HG02938 (cell line): Measurements from ENCODE around the gene ARPC5.

Source experiments
- ATAC-seq: cut with Tn5 transposase; IDR thresholded peaks from one replicate; pipeline ENCODE4 v1.9.1; 2021; ENCODE audit warnings: mild to moderate bottlenecking, moderate library complexity; ENCODE audit not compliant: unreplicated experiment

ARPC5 gene

DNA sequence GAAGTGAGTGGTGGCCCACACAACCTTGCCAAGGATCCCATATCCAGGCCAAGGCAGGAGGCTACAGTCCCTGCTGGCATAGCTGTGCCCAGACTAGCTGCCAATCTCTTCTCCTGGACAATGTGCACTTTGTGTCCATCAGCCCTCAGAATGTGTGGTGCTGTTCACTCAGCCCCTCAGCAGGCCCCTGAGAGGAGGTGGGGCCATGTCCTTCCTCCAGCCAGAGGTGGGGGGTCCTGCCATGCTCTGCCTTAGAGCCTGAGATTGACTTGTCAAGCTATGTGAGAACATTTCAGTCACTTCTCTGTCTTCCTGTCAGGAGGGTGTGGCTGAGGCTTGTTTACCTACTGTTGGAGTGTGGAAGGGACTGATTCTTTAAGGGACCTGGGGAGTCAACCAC, 46.8 kb downstream of the ARPC5 start:
- no peak for ATAC-seq

DNA sequence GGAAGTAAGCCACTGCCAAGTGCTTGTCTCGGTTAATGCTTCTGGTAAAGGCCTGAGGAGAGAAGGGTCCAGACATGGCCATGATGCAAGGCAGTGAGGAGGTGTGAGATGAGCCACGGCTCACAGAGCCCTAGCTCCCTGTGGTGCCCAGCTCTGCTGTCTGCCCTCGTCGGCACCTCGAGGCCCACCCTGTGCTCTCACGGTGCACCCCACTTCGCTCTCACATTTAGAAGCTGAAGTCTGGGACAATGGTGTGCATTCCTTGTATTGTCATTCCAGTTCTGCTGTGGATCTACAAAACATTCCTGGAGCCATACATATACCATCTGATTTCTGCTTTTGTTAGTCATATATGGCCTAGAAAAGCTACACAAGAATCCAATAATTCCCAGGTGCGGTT, 48.7 kb downstream of the ARPC5 start:
- no peak for ATAC-seq

DNA sequence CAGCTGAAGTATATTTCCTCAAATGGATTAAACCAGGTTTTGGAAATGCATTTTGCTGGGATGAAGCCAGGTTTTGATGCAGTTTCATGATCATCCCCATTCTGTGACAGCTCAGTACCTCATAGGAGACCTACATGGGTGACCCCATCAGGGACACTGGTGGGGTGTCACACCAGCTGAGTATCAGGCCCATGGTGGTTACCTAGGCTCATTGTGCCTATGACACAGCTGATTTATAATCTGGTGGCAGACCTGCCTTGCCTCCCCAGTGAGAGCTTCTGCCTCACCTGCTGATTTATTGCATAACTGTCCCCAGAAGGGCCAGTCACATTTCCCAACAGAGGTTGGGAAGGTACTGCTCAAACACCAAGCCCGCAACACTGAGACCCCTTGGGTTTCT, 49.1 kb downstream of the ARPC5 start:
- ATAC-seq, result no peak

DNA sequence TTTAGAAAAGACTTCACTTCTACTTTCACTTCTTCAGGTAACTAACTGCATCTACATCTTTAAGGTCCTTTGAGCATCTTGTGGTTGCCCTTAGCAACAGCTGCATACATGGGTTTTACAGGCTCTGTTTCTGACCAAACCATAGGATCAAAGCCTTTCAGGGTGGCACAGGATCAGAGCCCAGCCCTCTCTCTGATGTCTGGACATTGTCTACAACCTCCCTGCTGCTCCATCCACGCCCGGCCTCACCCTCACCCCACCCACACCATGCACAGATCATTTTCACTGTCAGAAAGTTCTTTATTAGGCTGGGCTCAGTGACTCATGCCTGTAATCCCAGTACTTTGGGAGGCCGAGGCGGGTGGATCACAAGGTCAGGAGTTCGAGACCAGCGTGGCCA, 50.5 kb downstream of the ARPC5 start:
- no peak for ATAC-seq

DNA sequence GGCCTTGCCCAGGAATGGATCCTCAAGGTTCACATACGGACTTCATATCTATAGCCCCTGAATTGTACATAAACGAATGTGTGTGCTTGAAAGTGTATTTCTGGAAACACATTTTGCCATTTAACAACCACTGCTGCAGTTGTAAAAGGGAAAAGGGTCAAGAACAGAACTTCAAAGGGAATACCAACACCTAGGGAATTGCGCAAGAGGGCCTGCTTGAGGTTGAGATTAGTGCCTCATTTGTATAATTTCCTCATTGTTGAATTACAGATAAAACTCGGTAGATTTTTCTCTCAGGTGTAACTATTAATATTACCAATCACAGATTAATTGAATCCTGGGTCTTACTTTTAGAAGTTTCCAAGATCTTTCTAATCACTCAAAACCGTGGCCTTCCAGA, 51.4 kb downstream of the ARPC5 start:
- no peak for ATAC-seq

DNA sequence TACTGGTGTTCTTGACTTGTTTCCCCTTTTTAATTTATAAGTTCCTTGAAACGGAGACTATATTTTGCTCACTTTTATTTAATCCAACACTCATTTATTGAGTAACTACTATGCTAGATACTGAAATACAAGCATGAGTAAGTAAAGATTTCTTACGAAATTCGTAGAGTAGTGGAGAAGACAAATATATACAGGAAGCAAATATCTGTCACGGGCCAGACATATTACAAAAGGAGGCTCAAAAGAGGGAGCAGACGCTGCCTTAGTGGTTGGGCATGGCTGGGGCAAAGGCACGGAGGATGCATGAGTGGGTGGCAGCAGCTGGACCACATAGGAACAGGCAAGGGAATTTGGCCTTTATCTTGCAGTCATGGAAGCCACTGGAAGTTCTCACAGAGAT, 52.1 kb downstream of the ARPC5 start:
- ATAC-seq, result no peak

DNA sequence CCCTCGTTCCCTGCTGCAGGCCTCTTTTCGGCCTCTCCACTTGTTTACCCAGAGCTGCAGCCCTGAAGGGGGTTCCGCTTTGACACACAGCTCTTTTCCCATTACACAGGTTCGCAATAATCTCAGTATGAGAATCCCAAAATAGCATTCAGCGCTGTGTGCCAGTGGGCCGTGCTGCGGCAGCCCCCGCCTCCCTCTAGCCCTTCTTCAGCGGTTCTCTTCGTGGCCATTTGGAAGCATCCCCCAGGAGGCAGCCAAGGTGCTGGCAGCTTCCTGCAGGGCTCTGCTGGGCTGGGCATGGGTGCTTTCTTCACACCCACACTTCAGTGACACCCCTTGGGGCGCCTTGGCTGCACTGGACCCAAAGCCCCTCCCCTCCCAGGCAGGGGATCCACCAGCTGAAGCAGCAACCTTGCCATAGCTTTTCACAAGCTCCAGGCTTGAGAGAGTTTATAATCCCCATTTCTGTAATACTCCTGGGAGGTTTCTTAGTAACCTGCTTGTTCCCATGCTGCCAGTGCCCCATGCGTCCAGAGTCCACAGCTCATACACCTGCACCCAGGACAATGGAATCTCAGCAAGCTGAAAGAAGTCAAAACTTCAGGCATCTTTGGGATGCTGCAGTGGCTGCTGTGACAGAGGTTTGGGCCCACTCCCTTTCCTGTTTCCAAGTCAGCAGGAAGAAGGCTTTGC, 53.4 kb downstream of the ARPC5 start:
- no peak for ATAC-seq

DNA sequence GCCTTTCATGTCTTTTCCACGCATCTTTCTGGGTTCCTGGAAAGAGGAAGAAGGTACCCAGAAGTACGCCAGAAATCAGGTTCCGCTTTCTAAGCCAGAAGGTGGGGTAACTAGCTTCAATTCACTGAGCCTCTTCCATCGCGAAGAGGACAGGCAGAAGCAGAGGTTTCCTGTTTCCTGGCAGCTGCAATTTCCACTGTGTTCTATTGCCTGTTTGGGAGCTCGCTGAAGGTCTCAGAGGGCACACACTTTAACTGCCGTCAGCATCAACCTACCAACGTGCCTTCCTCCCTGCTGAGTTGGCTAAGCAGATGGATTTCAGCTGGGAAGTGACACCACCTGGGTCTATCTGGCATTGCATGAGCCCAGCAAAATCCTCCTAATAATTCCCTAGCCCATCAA, 55.3 kb downstream of the ARPC5 start:
- no peak for ATAC-seq

DNA sequence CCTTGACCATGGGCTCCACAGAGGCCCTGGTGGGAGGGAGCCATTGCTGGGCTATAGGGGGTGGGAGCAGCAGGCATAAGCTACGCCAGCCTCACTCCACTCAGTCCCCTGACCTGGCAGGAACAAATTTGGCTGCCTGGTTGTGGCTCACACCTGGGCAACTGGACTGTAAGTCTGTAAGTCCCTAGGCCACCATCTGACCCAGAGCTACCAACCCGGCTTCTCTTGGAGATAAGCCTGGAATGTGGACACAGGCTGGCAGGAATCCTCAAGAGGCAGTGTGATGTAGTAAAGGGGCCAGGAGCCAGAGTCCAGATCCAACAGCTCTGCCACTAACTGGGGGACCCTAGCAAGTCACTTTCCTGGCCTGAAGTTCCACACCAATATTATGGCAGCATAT, 56.7 kb downstream of the ARPC5 start:
- no peak for ATAC-seq

DNA sequence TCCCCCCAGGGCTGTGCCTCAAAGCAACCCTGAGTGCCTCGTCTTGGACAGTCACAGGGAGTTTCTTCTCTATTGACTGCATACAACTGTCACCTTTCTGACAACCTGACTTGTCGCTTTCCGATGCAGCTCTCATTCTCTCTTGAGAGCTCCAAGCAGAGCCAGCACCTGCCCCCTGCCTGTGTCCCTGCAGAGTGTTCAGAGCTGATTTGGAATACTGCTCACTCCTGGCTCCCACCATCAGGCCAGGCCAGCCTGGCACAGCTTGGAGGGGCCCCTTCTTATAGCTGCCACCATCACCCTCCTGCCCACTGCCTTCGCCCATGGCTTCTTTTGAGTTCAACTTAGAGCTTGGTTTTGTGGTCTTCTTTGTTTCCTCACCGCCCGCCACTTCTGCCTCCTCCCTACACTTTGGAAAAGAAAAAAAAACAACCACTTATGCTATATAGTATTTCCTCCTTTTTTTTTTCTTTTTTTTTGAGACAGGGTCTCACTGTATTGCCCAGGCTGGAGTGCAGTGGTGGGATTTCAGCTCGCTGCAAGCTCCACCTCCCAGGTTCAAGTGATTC, 57.6 kb downstream of the ARPC5 start:
- ATAC-seq, result no peak

DNA sequence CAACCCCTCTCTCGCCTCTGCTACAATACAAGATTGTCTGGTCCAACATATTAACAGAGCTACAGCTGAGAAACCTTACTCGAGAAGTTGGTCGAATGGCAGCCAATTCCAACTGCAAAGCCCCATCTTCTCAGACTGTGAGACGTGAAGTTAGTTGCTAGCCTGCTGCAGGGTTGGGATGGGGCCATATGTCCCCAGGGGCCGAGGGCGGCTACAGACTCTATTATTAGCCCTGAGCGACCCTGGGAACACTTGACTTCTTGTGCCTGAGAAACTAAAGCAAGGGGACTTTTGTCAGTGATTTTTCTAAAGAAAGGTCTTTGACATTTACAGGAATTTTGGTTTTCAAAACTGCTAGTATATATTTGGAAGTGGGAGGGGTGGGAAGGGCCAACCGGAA, 59.0 kb downstream of the ARPC5 start:
- ATAC-seq, result no peak

DNA sequence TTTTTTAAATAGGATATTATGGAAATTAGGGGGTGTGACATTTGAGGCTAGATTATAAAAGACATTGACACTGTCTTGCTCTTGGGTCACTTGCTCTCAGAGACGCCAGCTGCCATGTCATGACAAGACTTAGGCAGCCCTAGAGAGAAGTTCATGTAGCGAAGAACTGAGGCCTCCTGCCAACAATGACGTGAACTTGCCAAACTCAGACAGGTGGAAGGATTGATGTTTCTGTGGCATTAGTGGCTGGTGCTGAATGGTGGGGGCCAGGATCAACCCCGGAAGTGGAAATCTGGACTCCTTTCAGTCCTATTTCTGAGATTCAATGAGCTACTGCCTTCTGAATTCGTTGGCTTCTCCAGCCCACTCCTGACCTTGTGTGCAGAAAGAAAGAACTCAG, 60.0 kb downstream of the ARPC5 start:
- ATAC-seq, result no peak

DNA sequence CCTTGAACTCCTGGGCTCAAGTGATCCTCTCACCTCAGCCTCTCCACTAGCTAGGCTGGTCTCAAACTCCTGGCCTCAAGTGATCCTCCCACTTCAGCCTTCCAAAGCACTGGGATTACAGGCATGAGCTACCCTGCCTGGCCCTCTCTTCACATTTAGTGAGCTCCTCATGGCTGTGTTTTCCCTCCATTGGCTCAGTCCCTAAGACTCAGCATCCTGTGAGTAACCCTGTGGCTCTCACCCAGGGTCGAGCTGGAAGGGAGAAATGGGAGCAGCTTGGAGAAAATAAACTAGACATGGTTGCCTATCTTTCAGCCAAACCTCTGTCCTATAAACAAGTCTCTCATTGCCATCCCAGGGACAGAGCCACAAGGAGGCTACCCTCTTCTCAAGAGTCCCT, 62.9 kb downstream of the ARPC5 start:
- ATAC-seq, result no peak

DNA sequence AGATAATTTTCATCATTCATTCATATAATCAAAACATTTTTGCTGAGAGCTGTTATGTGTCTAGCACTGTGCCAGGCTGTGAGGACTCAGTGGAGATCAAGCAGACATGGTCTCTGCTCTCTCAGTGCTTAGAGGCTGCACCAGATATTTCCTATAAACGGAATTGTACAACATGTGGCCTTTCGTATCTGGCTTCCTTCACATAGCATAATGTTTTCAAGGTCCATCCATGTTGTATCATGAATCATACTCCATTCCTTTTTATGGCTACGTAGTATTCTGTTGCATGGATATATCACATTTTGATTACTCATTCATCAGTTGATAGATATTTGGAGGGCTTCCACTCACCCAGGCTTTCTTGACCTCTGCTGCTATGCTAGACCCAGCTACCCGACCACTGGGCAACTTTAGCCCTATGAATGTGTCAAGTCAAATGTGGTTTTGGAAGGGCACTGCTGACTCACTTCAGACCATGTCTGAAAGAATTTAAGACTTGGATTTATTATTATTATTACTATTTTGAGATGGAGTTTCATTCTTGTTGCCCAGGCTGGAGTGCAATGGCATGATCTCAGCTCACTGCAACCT, 63.8 kb downstream of the ARPC5 start:
- no peak for ATAC-seq
